ENCODE results near the gene DRC7.
"Not testable (repeated sequence)": the region's sequence is repeated elsewhere in the genome, so short reads cannot be mapped to it uniquely, and the experiment has no call there.

Gene DRC7

GRCh38 chr16:57760357-57761160 lies 66.0 kb downstream of the DRC7 start:
- no peak for DNase-seq

GRCh38 chr16:57761301-57761700 lies 66.7 kb downstream of the DRC7 start:
- DNase-seq = no peak

- no peak for DNase-seq
Observed at GRCh38 chr16:57761957-57762356, 67.4 kb downstream of the DRC7 start.

- DNase-seq = no peak
Observed at GRCh38 chr16:57762365-57763040, 67.9 kb downstream of the DRC7 start.

- no peak for DNase-seq
Observed at GRCh38 chr16:57763285-57764005, 68.8 kb downstream of the DRC7 start.

GRCh38 chr16:57764006-57764340 lies 69.4 kb downstream of the DRC7 start:
- DNase-seq = no peak

GRCh38 chr16:57764341-57765159 lies 69.9 kb downstream of the DRC7 start:
- DNase-seq = peak in 2 of 56 donors; percentile 53 to 59

GRCh38 chr16:57765160-57765728 lies 70.6 kb downstream of the DRC7 start:
- DNase-seq = no peak

GRCh38 chr16:57766714-57767348 lies 72.2 kb downstream of the DRC7 start:
- no peak for DNase-seq

- no peak for DNase-seq
Observed at GRCh38 chr16:57769541-57770145, 75.0 kb downstream of the DRC7 start.

- DNase-seq = no peak
Observed at GRCh38 chr16:57770361-57770760, 75.8 kb downstream of the DRC7 start.

- DNase-seq = no peak
Observed at GRCh38 chr16:57771141-57771785, 76.7 kb downstream of the DRC7 start.

GRCh38 chr16:57773019-57773418 lies 78.4 kb downstream of the DRC7 start:
- DNase-seq = no peak

GRCh38 chr16:57773655-57774295 lies 79.2 kb downstream of the DRC7 start:
- DNase-seq = peak in 1 of 56 donors; percentile 15

- no peak for DNase-seq
Observed at GRCh38 chr16:57774705-57775285, 80.2 kb downstream of the DRC7 start.

- peak in 36 of 56 donors; percentile 15 to 72 (median 48) for DNase-seq
Observed at GRCh38 chr16:57775661-57776469, 81.3 kb downstream of the DRC7 start.

GRCh38 chr16:57778658-57779057 lies 84.1 kb downstream of the DRC7 start:
- no peak for DNase-seq

GRCh38 chr16:57779836-57780235 lies 85.2 kb downstream of the DRC7 start:
- not testable (repeated sequence) for DNase-seq
